GM18873 (cell line): Measurements from ENCODE around the gene DND1.
"Not testable (repeated sequence)": the region's sequence is repeated elsewhere in the genome, so short reads cannot be mapped to it uniquely, and the experiment has no call there.

ENCODE experiments used
- ATAC-seq: cut with Tn5 transposase; IDR thresholded peaks from one replicate; pipeline ENCODE4 v1.9.1; 2021; ENCODE audit warnings: mild to moderate bottlenecking, moderate library complexity, moderate number of reproducible peaks; ENCODE audit not compliant: unreplicated experiment, low FRiP score

DND1 gene

DNA sequence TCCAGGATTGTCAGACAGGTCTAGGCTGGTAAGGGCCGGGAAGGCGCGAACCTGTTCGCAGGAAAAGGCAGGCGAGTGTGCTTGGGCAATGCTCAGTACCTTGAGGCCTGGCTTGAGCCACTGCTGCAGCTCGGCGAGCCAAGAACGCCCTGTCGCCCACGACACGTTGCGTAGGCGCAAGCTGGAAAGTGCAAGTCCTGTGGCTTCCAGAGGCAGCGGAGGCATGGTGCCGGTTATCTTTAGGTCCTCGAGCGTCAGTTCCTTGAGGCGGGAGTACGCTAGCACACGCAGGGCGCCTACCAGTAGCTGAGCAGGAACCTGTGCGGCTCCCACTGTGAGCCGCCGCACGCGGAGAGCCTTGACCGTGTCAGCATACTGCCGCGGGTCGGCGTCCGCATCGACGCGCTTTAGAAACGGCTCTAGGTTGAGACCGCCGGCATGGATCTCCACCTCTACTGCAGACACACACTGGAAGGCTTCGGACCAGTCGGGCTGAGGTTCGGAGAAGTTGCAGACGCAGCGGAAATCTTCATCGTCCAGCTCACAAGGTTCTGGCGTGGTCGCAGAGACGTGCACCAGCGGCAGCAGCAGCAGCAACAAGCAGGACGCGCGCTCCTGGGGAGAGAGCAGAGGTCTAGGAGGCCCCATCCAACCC lies 40.9 kb downstream of the DND1 start:
- ATAC-seq = peak; percentile 52

DNA sequence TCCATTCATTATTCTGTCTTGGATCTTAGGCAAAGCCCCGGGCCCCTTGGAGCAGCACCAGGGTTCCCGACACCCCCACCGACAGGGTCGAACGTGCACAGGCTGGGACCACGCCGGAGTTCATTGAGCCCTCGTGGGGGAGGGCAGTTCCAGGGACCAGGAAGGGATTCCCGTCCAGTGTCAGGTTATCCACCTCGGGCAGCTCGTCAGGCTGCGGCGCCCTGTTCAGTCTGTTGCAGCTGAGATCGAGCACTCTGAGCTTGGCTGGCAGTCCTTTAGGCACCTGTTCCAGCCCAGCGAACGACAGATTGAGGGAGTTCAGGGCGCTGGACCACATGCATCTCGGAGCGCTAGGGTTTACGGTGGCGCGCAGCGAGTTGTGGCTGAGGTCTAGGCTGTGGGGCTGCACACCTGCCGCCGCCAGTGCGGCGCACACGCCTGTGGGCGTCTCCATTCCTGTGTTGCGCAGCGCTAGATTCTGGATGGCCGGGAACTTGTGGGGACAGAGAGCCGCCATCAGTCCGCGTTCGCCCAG lies 41.5 kb downstream of the DND1 start:
- ATAC-seq = peak; percentile 21

DNA sequence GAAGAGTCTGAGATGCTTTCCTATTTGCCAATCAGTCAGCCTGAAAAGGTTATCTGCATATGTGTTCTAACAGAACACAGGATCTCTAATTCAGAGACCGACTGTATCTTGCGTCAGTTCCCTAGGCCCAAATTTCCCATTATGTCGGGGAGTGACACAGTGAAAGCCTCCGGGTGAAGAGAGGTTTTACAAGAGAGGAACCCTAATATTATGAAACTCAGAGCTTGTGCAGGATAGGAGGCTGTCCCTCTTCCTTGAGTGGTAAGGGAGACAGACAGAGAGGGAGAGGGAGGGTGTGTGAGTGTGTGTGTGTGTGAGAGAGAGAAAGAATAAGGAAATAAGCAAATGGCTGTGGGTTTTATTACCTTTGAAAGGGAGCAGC lies 42.3 kb downstream of the DND1 start:
- ATAC-seq = no peak

DNA sequence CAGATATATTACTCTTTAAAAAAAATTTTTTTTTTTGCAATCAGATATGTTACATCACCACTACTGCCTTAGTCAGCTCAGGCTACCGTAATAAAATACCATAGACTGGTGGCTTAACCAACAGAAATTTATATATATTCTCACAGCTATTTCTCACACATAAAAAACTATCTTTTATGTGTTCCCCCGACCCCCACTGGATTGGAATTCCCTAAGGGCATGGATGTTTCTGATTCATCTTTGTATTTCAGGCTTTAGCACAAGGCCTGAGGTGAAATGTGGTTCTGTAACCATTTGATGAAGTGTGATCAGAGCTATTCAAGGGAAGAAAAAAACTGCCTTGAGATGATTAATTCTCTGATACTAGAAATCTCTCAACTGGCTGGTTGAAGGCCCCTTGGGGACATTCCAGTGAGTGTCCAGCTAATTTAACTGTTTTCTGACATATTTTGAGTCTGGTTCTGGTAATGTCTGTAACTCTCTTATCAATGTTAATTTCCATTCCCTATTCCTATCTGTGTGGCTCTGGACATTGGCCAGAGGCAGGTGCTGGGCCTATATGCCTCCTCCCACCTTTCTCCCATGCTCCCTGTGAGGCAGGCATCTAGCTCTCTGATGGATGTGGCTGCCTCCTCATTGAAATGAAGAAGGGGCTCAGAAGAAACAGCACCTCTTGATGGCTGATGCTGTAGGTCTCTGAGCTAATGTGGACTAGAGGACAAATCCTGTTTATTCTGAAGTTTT lies 42.9 kb downstream of the DND1 start:
- ATAC-seq = no peak

DNA sequence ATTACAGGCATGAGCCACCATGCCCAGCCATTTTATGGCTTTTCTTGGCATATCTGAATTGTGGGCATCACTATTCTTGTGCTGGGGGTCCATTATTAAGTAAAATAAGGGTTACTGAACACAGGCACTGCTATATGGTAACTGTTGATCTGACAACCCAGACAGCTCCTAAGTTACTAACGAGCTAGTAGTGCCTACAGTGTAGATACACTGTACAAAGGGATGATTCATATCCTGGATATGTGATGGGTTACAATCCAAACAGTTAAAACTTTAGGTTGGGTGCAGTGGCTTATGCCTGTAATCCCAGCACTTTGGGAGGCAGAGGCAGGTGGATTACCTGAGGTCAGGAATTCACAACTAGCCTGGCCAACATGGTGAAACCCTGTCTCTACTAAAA lies 44.7 kb downstream of the DND1 start:
- no peak for ATAC-seq

DNA sequence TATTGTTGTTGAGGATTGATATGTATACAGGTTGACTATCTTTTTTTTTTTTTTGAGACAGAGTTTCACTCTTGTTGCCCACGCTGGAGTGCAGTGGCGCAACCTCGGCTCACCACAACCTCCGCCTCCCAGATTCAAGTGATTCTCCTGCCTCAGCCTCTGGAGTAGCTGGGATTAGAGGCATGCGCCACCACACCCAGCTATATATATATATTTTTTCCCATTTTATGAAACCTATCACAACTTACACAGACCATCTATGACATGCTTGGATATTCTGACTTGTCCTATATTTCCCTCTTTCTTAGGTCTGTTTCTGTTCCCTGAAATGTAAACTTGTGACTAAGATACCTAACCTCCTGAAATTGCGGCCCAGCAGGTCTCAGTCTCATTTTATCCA lies 45.4 kb downstream of the DND1 start:
- no peak for ATAC-seq

DNA sequence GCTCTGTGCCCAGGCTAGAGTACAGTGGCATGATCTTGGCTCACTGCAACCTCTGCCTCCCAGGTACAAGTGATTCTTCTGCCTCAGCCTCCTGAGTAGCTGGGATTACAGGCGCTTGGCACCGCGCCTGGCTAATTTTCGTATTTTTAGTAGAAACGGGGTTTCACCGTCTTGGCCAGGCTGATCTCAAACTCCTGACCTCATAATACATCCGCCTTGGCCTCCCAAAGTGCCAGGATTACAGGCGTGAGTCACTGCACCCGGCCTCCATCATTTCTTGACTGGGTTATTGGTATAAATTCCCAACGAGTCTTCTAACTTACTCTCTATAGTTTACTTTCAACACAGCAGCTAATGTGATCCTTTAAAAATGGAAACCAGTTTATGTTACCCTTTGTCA lies 48.5 kb downstream of the DND1 start:
- not testable (repeated sequence) for ATAC-seq

DNA sequence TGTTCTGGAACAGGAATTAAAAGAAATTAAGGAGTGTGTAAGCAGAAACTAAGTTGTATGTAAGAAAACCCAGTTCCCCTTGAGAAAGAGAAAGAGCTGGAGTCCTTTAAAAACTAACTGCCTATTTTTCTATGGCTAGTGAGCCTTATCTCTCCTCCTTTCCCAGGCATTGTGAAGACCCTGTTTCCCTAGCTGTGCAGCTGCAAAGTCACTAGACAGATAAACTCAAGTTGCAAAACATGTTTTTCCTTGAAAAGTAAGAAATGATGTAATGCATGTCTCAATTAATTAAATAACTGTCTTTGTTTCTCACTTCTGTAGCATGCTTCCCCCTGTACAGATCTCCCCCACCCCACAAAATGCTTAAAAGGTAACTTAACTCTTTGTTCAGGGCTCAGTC lies 50.3 kb downstream of the DND1 start:
- ATAC-seq = not testable (repeated sequence)

DNA sequence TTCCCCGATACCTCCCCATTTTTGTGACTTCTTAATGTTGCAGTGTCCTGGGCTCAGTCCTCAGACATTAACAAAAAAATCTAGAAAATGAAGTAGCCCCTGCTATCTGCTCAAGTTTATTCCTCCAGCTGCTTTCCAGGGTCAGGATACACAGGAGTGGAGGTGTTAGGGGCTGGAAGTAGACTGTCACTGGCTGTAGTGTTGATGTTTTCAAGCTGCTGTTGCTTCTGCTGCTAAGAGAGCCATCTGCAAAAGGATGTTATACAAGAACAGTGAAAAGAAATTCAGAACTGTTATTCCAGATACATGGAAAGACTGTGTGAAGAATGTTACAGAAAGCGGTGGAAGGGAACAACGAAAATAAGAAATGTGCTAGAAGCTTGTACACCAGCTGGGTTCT lies 51.1 kb downstream of the DND1 start:
- no peak for ATAC-seq
